ENCODE measurements around the gene DHRS13.

DNA sequence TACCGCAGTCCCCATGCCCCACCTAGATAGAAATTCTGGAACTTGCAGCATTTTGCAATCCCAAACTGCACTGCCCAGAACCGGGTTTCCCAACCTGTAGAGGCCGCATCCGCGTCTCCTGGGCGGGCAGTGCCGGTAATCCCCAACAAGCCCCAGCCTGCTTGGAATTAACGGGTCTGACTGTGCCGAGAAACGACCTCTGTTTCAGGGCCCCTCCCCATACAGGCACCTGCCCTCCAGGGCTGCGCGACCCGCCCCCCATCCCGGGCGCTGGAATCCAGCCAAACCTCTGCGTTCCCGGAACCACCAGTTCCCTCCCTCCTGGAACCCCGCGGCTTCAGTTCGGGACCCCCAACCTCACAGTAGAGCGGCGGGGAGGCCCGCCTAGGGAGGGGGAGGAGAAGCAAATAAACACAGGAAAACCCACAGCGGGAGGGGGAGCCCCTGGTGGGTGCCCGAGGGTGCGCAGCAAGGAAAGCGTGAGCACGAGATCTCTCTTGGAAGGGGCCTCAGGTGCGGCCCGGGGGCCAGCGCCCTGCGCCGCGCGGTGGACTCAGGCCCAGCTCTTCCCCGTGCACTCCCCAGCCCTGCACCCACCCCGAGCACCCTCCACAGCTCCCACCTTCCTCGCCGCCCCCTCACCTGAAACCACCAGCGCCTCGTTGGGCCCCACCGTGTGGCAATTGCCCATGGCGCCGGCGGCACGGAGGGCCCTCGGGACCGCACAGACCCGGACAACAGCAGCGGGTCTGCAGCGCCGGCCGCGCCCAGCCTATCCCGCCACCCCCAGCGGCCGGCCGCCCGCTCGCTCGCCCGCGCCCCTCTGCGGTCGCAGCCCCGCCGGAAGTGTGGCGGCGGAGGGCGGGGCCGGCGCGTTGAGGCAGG lies 5.8 kb downstream of the DHRS13 start, which contains the start of gene FLOT2:
- TF ChIP-seq, protein P1, sequence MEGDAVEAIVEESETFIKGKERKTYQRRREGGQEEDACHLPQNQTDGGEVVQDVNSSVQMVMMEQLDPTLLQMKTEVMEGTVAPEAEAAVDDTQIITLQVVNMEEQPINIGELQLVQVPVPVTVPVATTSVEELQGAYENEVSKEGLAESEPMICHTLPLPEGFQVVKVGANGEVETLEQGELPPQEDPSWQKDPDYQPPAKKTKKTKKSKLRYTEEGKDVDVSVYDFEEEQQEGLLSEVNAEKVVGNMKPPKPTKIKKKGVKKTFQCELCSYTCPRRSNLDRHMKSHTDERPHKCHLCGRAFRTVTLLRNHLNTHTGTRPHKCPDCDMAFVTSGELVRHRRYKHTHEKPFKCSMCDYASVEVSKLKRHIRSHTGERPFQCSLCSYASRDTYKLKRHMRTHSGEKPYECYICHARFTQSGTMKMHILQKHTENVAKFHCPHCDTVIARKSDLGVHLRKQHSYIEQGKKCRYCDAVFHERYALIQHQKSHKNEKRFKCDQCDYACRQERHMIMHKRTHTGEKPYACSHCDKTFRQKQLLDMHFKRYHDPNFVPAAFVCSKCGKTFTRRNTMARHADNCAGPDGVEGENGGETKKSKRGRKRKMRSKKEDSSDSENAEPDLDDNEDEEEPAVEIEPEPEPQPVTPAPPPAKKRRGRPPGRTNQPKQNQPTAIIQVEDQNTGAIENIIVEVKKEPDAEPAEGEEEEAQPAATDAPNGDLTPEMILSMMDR (IDR thresholded peaks at IDR 0.05; ENCODE audit: low read length) = peak; percentile 8
- TF ChIP-seq EZH2 (IDR thresholded peaks at IDR 0.05; ENCODE audit: borderline replicate concordance, low read length) = no peak
